KOPT-K1 (cell line): ENCODE measurements around the gene TPCN1.

Source experiments
- H3K27ac ChIP-seq: fragments of 200-600 bp; sonication (generic); 2 replicates; pipeline ENCODE4 v1.5.1; 2016; ENCODE audit warnings: antibody characterized with exemption, mild to moderate bottlenecking, low read depth, low read length; ENCODE audit not compliant: poor library complexity, severe bottlenecking
- H3K36me3 ChIP-seq: fragments of 200-600 bp; sonication (generic); 2 replicates; pipeline ENCODE4 v1.5.1; 2017; ENCODE audit warnings: antibody characterized with exemption, mild to moderate bottlenecking, low read length, moderate library complexity; ENCODE audit not compliant: insufficient read depth
- H3K9me3 ChIP-seq: fragments of 200-600 bp; sonication (generic); 2 replicates; pipeline ENCODE4 v1.5.1; 2017; ENCODE audit warnings: antibody characterized with exemption, low read length, mild to moderate bottlenecking; ENCODE audit not compliant: insufficient read depth, poor library complexity, severe bottlenecking

The TPCN1 gene

GRCh38 chr12:113250045-113250444 lies 28.8 kb downstream of the TPCN1 start:
- Histone ChIP-seq H3K9me3 (peaks cover 4% of the 10 kb centered on the region), H3K27ac (no peak overlapping the region), H3K36me3 (no peaks in the 10 kb centered on the region)

GRCh38 chr12:113251404-113252070 lies 30.3 kb downstream of the TPCN1 start:
- no peak overlapping the region for H3K27ac ChIP-seq
- no peaks in the 10 kb centered on the region for H3K36me3 ChIP-seq
- peaks cover 4% of the 10 kb centered on the region for H3K9me3 ChIP-seq

- H3K9me3 ChIP-seq: peaks cover 4% of the 10 kb centered on the region
- H3K36me3 ChIP-seq: no peaks in the 10 kb centered on the region
- no peak overlapping the region for H3K27ac ChIP-seq
Observed at GRCh38 chr12:113252494-113252893, 31.2 kb downstream of the TPCN1 start.

- Histone ChIP-seq H3K27ac (no peak overlapping the region), H3K36me3 (no peaks in the 10 kb centered on the region), H3K9me3 (peaks cover 4% of the 10 kb centered on the region)
Observed at GRCh38 chr12:113253532-113254285, 32.4 kb downstream of the TPCN1 start.

- no peaks in the 10 kb centered on the region for H3K36me3 ChIP-seq
- no peak overlapping the region for H3K27ac ChIP-seq
- peaks cover 4% of the 10 kb centered on the region for H3K9me3 ChIP-seq
Observed at GRCh38 chr12:113254298-113254697, 33.0 kb downstream of the TPCN1 start.

GRCh38 chr12:113257564-113257963 lies 36.3 kb downstream of the TPCN1 start:
- Histone ChIP-seq H3K36me3 (no peaks in the 10 kb centered on the region), H3K9me3 (peaks cover 4% of the 10 kb centered on the region), H3K27ac (no peak overlapping the region)

- Histone ChIP-seq H3K9me3 (no peaks in the 10 kb centered on the region), H3K36me3 (no peaks in the 10 kb centered on the region), H3K27ac (peak overlapping the region; percentile 57)
Observed at GRCh38 chr12:113260127-113260526, 38.9 kb downstream of the TPCN1 start.

GRCh38 chr12:113260636-113261300 lies 39.5 kb downstream of the TPCN1 start:
- no peaks in the 10 kb centered on the region for H3K9me3 ChIP-seq
- peak overlapping the region; percentile 57 for H3K27ac ChIP-seq
- no peaks in the 10 kb centered on the region for H3K36me3 ChIP-seq

GRCh38 chr12:113261847-113262470 lies 40.7 kb downstream of the TPCN1 start:
- Histone ChIP-seq H3K36me3 (no peaks in the 10 kb centered on the region), H3K9me3 (no peaks in the 10 kb centered on the region), H3K27ac (peak overlapping the region; percentile 57)

GRCh38 chr12:113262710-113263109 lies 41.4 kb downstream of the TPCN1 start:
- Histone ChIP-seq H3K36me3 (no peaks in the 10 kb centered on the region; the same call in 1 of the 2 replicates), H3K27ac (peak overlapping the region; percentile 57), H3K9me3 (no peaks in the 10 kb centered on the region)

- Histone ChIP-seq H3K36me3 (no peaks in the 10 kb centered on the region; the same call in 1 of the 2 replicates), H3K27ac (no peak overlapping the region), H3K9me3 (no peaks in the 10 kb centered on the region)
Observed at GRCh38 chr12:113263431-113263963, 42.2 kb downstream of the TPCN1 start.

- Histone ChIP-seq H3K27ac (no peak overlapping the region), H3K9me3 (no peaks in the 10 kb centered on the region), H3K36me3 (no peaks in the 10 kb centered on the region; the same call in 1 of the 2 replicates)
Observed at GRCh38 chr12:113266106-113266895, 45.0 kb downstream of the TPCN1 start.

- no peaks in the 10 kb centered on the region; the same call in 1 of the 2 replicates for H3K36me3 ChIP-seq
- no peak overlapping the region for H3K27ac ChIP-seq
- H3K9me3 ChIP-seq: no peaks in the 10 kb centered on the region
Observed at GRCh38 chr12:113267621-113268020, 46.4 kb downstream of the TPCN1 start.

- no peaks in the 10 kb centered on the region for H3K9me3 ChIP-seq
- H3K36me3 ChIP-seq: no peaks in the 10 kb centered on the region; the same call in 1 of the 2 replicates
- no peak overlapping the region for H3K27ac ChIP-seq
Observed at GRCh38 chr12:113268136-113268535, 46.9 kb downstream of the TPCN1 start.
